ENCODE data around the gene NETO2.

DNA sequence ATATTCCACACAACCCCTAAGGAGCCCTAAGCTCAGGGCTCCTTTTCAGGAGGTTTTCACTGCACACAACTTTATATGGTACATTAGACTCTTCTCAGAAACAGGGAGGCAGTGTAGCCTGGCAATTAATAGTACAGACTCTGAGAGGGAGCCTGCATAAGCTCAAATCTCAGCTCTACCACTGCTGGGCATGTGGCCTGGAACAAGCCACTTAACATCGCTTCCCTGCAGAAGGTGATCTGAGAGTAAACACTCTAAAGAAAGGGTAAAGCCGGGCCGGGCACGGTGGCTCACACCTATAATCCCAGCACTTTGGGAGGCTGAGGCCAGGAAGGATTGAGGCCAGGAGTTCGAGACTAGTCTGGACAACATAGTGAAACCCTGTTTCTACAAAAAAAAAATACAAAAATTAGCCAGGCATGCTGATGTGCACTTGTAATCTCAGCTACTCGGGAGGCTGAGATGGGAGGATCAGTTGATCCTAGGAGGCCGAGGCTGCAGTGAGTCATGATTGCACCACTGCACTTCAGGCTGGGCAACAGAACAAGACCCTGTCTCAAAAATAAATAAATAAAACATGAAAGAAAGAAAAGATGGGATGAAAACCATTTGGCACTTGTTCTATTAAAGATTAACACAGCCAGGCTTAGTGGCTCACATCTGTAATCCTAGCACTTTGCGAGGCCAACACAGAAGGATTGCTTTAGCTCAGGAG, 99.6 kb downstream of the NETO2 start:
- TF ChIP-seq RAD21 (conservative IDR thresholded peaks at IDR 0.05) (no peak), EZH2 (IDR thresholded peaks at IDR 0.05; ENCODE audit: borderline replicate concordance, insufficient read depth, low read length, poor library complexity, severe bottlenecking) (no peak), EP300 (conservative IDR thresholded peaks at IDR 0.05; ENCODE audit: poor library complexity, severe bottlenecking) (no peak), MXI1 (conservative IDR thresholded peaks at IDR 0.05; ENCODE audit: poor library complexity, severe bottlenecking) (no peak), SMC3 (conservative IDR thresholded peaks at IDR 0.05; ENCODE audit: poor library complexity) (no peak), POLR2AphosphoS5 (IDR thresholded peaks at IDR 0.05) (no peak)
- TF ChIP-seq, protein P1, sequence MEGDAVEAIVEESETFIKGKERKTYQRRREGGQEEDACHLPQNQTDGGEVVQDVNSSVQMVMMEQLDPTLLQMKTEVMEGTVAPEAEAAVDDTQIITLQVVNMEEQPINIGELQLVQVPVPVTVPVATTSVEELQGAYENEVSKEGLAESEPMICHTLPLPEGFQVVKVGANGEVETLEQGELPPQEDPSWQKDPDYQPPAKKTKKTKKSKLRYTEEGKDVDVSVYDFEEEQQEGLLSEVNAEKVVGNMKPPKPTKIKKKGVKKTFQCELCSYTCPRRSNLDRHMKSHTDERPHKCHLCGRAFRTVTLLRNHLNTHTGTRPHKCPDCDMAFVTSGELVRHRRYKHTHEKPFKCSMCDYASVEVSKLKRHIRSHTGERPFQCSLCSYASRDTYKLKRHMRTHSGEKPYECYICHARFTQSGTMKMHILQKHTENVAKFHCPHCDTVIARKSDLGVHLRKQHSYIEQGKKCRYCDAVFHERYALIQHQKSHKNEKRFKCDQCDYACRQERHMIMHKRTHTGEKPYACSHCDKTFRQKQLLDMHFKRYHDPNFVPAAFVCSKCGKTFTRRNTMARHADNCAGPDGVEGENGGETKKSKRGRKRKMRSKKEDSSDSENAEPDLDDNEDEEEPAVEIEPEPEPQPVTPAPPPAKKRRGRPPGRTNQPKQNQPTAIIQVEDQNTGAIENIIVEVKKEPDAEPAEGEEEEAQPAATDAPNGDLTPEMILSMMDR (IDR thresholded peaks at IDR 0.05; ENCODE audit: poor library complexity, severe bottlenecking), result no peak

Measured in neural cell (in vitro differentiated cells).